GM10248 (cell line): Measurements from ENCODE around the gene RMP24.

Experiments
- CTCF ChIA-PET: fragments of 300-600 bp; sonication (Branson Sonifier 250); formaldehyde crosslinking; extraction: SDS; loops from one replicate; lab custom pipeline; 2021; ENCODE audit warnings: antibody characterized with exemption; lab: Yijun Ruan, JAX
- POLR2A ChIA-PET: fragments of 350-650 bp; sonication (Branson Sonifier 250); formaldehyde crosslinking; extraction: SDS; loops from one replicate; lab custom pipeline; 2020; ENCODE audit warnings: antibody characterized with exemption; lab: Yijun Ruan, JAX
- DNase-seq: peaks from one replicate; pipeline ENCODE4 v3.0.0; 2012; ENCODE audit errors: extremely low spot score
- TF ChIP-seq, protein P1 (sequence below): IDR thresholded peaks from 2 replicates; pipeline ENCODE4 v1.5.1; 2012; ENCODE audit warnings: mild to moderate bottlenecking, low read depth; ENCODE audit errors: extremely low read depth, missing control alignments, control extremely low read depth

The RMP24 gene

GRCh38 chr18:35972197-35973000 is at the start of gene RMP24:
Gene RMP24 (plus strand): TSS chr18:35972679.
- ChIA-PET POLR2A (interaction anchor here (0.5 to 0.6 kb wide), 2 partner anchors 84 to 136 kb away, joined by 3 to 4 read pairs; no protein-coding TSS in a partner anchor), CTCF (interaction anchor here (1.0 to 1.7 kb wide), 5 partner anchors 22 to 617 kb away, joined by 3 to 6 read pairs (median 3); no protein-coding TSS in a partner anchor)
- DNase-seq: peak; percentile 95
- TF ChIP-seq, protein P1, sequence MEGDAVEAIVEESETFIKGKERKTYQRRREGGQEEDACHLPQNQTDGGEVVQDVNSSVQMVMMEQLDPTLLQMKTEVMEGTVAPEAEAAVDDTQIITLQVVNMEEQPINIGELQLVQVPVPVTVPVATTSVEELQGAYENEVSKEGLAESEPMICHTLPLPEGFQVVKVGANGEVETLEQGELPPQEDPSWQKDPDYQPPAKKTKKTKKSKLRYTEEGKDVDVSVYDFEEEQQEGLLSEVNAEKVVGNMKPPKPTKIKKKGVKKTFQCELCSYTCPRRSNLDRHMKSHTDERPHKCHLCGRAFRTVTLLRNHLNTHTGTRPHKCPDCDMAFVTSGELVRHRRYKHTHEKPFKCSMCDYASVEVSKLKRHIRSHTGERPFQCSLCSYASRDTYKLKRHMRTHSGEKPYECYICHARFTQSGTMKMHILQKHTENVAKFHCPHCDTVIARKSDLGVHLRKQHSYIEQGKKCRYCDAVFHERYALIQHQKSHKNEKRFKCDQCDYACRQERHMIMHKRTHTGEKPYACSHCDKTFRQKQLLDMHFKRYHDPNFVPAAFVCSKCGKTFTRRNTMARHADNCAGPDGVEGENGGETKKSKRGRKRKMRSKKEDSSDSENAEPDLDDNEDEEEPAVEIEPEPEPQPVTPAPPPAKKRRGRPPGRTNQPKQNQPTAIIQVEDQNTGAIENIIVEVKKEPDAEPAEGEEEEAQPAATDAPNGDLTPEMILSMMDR: no peak

- CTCF ChIA-PET: interaction anchor here (0.9 to 1.0 kb wide), 2 partner anchors 13 to 168 kb away, joined by 3 read pairs; no protein-coding TSS in a partner anchor
- POLR2A ChIA-PET: no interaction called here
Observed at GRCh38 chr18:35923939-35924684, 48.4 kb upstream of the RMP24 start.

GRCh38 chr18:35926884-35927283 is 45.6 kb upstream of the RMP24 start:
- ChIA-PET CTCF (interaction anchor here (0.6 to 1.2 kb wide), 3 partner anchors 13 to 172 kb away, joined by 3 read pairs; no protein-coding TSS in a partner anchor), POLR2A (no interaction called here)
- DNase-seq: no peak
- TF ChIP-seq, protein P1: no peak

More at GRCh38 chr18:35923939-35924684, 48.4 kb upstream of the RMP24 start:
- TF ChIP-seq, protein P1: no peak
- no peak for DNase-seq

DNA sequence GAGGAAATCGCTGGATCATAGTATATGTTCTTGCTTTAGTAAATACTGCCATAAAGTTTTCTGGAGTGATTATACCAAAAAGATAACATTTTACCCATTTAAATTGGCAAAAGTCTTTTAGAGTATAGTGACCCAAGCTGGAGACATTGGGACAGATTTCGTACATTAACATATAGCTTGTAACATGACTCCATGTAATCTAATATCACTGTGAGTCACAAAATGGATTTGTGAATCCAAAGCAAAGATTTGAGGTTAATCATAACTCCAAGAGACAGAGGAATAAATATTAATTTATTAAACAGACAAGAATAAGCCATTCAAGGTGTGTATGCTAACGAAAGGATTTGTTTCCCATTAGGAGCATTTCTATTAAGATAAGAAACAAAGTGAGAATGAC is 45.0 kb upstream of the RMP24 start:
- TF ChIP-seq, protein P1: no peak
- CTCF ChIA-PET: interaction anchor here (0.6 to 1.2 kb wide), 4 partner anchors 13 to 173 kb away, joined by 3 read pairs; no protein-coding TSS in a partner anchor
- no peak for DNase-seq
- POLR2A ChIA-PET: no interaction called here

DNA sequence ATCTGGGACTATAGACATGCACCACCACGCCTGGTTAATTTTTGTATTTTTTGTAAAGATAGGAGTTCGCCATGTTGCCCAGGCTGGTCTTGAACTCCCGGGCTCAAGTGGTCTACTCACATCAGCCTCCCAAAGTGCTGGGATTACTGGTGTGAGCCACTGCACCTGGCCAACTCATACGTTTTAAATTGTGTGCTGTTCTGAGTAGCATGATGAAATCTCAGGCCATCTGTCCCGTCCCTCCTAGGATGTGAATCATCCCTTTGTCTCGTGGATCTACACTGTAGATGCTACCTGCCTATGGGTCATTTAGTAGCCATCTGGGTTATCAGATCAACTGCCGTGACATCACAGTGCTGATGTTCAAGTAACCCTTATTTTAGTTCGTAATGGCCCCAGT is 38.5 kb upstream of the RMP24 start:
- ChIA-PET CTCF (no interaction called here), POLR2A (no interaction called here)
- TF ChIP-seq, protein P1: no peak
- DNase-seq: no peak

DNA sequence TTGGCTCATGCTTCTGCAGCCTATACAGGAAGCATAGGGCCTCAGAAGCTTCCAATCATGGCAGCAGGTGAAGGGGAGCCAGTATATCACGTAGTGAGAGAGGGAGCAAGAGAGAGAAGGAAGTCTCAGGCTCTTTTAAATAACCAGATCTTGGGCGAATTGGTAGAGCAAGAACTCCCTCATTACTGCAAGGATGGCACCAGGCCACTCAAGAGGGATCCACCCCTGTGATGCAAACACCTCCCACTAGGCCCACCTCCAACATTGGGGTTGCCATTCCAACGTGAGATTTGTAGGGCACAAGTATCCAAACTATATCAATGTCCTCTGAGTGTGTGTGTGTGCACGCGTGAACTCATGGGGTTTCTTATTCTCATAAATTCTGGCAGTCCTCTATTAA is 37.6 kb upstream of the RMP24 start:
- no peak for DNase-seq
- TF ChIP-seq, protein P1: no peak
- ChIA-PET POLR2A (no interaction called here), CTCF (interaction anchor here (1.0 kb wide), 2 partner anchors 15 to 16 kb away, joined by 3 to 4 read pairs; no protein-coding TSS in a partner anchor)
